ENCODE results near the gene DNAJC25.

DNAJC25 gene

GRCh38 chr9:111644195-111644772 lies 13.2 kb downstream of the DNAJC25 start:
- no peak overlapping the region for H2AFZ ChIP-seq (ENCODE audit: low read length)
- H3K36me3 ChIP-seq (ENCODE audit: insufficient read depth, low read length), result peaks cover 33% of the 10 kb centered on the region; the same call in 1 of the 2 replicates
- no peak overlapping the region for H3K4me2 ChIP-seq (ENCODE audit: low read depth, low read length, poor library complexity, severe bottlenecking)
- no peak overlapping the region for H3K9ac ChIP-seq (ENCODE audit: low read depth, low read length, poor library complexity, severe bottlenecking)
- no peaks in the 10 kb centered on the region for H3K27me3 ChIP-seq (ENCODE audit: insufficient read depth, low read length, poor library complexity, severe bottlenecking)
- H3F3A ChIP-seq (ENCODE audit: low read depth), result no peaks in the 10 kb centered on the region
- peaks cover 2% of the 10 kb centered on the region; the same call in 1 of the 2 replicates for H3K79me2 ChIP-seq (ENCODE audit: insufficient read depth, low read length)
- H3K4me3 ChIP-seq (ENCODE audit: low read length, poor library complexity, severe bottlenecking), result no peak overlapping the region
- H4K20me1 ChIP-seq (ENCODE audit: insufficient read depth, low read length, poor library complexity, severe bottlenecking), result no peaks in the 10 kb centered on the region
- H3K9me2 ChIP-seq (replicated peaks; ENCODE audit: low read depth, low read length), result no peaks in the 10 kb centered on the region
- H3K4me1 ChIP-seq (ENCODE audit: insufficient read depth, low read length, poor library complexity, severe bottlenecking), result peaks cover under 1% of the 10 kb centered on the region
- no peak for TF ChIP-seq CTCF (conservative IDR thresholded peaks at IDR 0.05; ENCODE audit: low read length)
- TF ChIP-seq EZH2phosphoT487 (IDR thresholded peaks at IDR 0.05; ENCODE audit: borderline replicate concordance), result no peak
- H3K9me3 ChIP-seq (ENCODE audit: insufficient read depth, low read depth, low read length), result no peaks in the 10 kb centered on the region

- no peaks in the 10 kb centered on the region for H3K27me3 ChIP-seq (ENCODE audit: insufficient read depth, low read length, poor library complexity, severe bottlenecking)
- H3K9me3 ChIP-seq (ENCODE audit: insufficient read depth, low read depth, low read length), result no peaks in the 10 kb centered on the region
- no peaks in the 10 kb centered on the region for H4K20me1 ChIP-seq (ENCODE audit: insufficient read depth, low read length, poor library complexity, severe bottlenecking)
- H3K9ac ChIP-seq (ENCODE audit: low read depth, low read length, poor library complexity, severe bottlenecking), result no peak overlapping the region
- no peaks in the 10 kb centered on the region for H3K9me2 ChIP-seq (replicated peaks; ENCODE audit: low read depth, low read length)
- H3K4me3 ChIP-seq (ENCODE audit: low read length, poor library complexity, severe bottlenecking), result no peak overlapping the region
- TF ChIP-seq CTCF (conservative IDR thresholded peaks at IDR 0.05; ENCODE audit: low read length), result no peak
- no peak for TF ChIP-seq EZH2phosphoT487 (IDR thresholded peaks at IDR 0.05; ENCODE audit: borderline replicate concordance)
- no peaks in the 10 kb centered on the region for H3F3A ChIP-seq (ENCODE audit: low read depth)
- no peaks in the 10 kb centered on the region for H3K79me2 ChIP-seq (ENCODE audit: insufficient read depth, low read length)
- H2AFZ ChIP-seq (ENCODE audit: low read length), result no peak overlapping the region
- H3K4me1 ChIP-seq (ENCODE audit: insufficient read depth, low read length, poor library complexity, severe bottlenecking), result no peaks in the 10 kb centered on the region
- H3K4me2 ChIP-seq (ENCODE audit: low read depth, low read length, poor library complexity, severe bottlenecking), result no peak overlapping the region
- peaks cover 47% of the 10 kb centered on the region; the same call in 1 of the 2 replicates for H3K36me3 ChIP-seq (ENCODE audit: insufficient read depth, low read length)
These were observed 14.7 kb downstream of the DNAJC25 start for GRCh38 chr9:111645806-111646205.

- Histone ChIP-seq H3K4me2 (ENCODE audit: low read depth, low read length, poor library complexity, severe bottlenecking) (no peak overlapping the region), H3K9me3 (ENCODE audit: insufficient read depth, low read depth, low read length) (no peaks in the 10 kb centered on the region), H3K79me2 (ENCODE audit: insufficient read depth, low read length) (no peaks in the 10 kb centered on the region), H3K27me3 (ENCODE audit: insufficient read depth, low read length, poor library complexity, severe bottlenecking) (no peaks in the 10 kb centered on the region), H2AFZ (ENCODE audit: low read length) (no peak overlapping the region), H3K9ac (ENCODE audit: low read depth, low read length, poor library complexity, severe bottlenecking) (no peak overlapping the region), H3K4me1 (ENCODE audit: insufficient read depth, low read length, poor library complexity, severe bottlenecking) (no peaks in the 10 kb centered on the region), H3F3A (ENCODE audit: low read depth) (no peaks in the 10 kb centered on the region), H4K20me1 (ENCODE audit: insufficient read depth, low read length, poor library complexity, severe bottlenecking) (no peaks in the 10 kb centered on the region), H3K4me3 (ENCODE audit: low read length, poor library complexity, severe bottlenecking) (no peak overlapping the region), H3K9me2 (replicated peaks; ENCODE audit: low read depth, low read length) (no peaks in the 10 kb centered on the region), H3K36me3 (ENCODE audit: insufficient read depth, low read length) (peaks cover 47% of the 10 kb centered on the region; the same call in 1 of the 2 replicates)
- TF ChIP-seq CTCF (conservative IDR thresholded peaks at IDR 0.05; ENCODE audit: low read length), result no peak
- TF ChIP-seq EZH2phosphoT487 (IDR thresholded peaks at IDR 0.05; ENCODE audit: borderline replicate concordance), result no peak
These were observed 15.3 kb downstream of the DNAJC25 start for GRCh38 chr9:111646417-111646816.
